ENCODE measurements around the gene LRTM2.

DNA sequence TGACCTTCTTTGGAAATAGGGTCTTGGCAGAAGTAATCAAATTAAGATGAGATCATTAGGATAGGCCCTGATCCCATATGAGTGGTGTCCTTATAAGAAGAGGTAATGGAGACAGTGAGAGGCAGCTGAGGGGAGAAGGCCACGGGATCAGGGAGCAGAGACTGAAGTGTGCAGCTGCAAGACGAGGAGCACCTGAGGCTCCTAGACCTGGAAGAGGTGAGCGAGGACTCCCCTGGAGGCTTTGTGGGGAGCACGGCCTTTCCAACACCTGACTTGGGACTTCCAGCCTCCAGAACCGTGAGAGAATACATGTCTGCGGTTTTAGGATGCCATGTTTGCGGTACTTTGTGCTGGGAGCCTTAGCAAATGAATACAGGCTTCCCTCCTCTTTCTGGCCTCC lies 37.5 kb downstream of the LRTM2 start:
- TF ChIP-seq, protein P1, sequence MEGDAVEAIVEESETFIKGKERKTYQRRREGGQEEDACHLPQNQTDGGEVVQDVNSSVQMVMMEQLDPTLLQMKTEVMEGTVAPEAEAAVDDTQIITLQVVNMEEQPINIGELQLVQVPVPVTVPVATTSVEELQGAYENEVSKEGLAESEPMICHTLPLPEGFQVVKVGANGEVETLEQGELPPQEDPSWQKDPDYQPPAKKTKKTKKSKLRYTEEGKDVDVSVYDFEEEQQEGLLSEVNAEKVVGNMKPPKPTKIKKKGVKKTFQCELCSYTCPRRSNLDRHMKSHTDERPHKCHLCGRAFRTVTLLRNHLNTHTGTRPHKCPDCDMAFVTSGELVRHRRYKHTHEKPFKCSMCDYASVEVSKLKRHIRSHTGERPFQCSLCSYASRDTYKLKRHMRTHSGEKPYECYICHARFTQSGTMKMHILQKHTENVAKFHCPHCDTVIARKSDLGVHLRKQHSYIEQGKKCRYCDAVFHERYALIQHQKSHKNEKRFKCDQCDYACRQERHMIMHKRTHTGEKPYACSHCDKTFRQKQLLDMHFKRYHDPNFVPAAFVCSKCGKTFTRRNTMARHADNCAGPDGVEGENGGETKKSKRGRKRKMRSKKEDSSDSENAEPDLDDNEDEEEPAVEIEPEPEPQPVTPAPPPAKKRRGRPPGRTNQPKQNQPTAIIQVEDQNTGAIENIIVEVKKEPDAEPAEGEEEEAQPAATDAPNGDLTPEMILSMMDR (IDR thresholded peaks at IDR 0.05): no peak
- TF ChIP-seq POLR2A (IDR thresholded peaks at IDR 0.05): no peak
- TF ChIP-seq POLR2AphosphoS5 (IDR thresholded peaks at IDR 0.05): no peak
